Osteoblast (primary cell): ENCODE results near the gene SVEP1. TPM values are rescaled to one million over a fixed set of nuclear protein-coding genes. Genes with fewer than 3 reads are reported as not detected.

ENCODE experiments used
- DNase-seq: peaks from one replicate; pipeline ENCODE4 v3.0.0; 2011; ENCODE audit warnings: low spot score, mixed read lengths; ENCODE audit not compliant: insufficient read length; ENCODE audit errors: missing footprints
- H2AFZ ChIP-seq: 2 replicates; pipeline ENCODE4 v1.6.0; 2011; ENCODE audit warnings: mild to moderate bottlenecking, low read length
- H3K27ac ChIP-seq: 2 replicates; pipeline ENCODE4 v1.5.1; 2011; ENCODE audit warnings: mild to moderate bottlenecking, low read depth, low read length, moderate library complexity
- H3K27me3 ChIP-seq: 2 replicates; pipeline ENCODE4 v1.6.0; 2012; ENCODE audit warnings: mild to moderate bottlenecking, control low read depth, inconsistent platforms, low read length, moderate library complexity; ENCODE audit not compliant: insufficient read depth
- H3K36me3 ChIP-seq: 2 replicates; pipeline ENCODE4 v1.5.1; 2011; ENCODE audit warnings: mild to moderate bottlenecking, low read length, control low read depth, moderate library complexity; ENCODE audit not compliant: insufficient read depth
- H3K4me1 ChIP-seq: 2 replicates; pipeline ENCODE4 v1.5.1; 2011; ENCODE audit warnings: mild to moderate bottlenecking, low read length, control low read depth, moderate library complexity; ENCODE audit not compliant: insufficient read depth
- H3K4me2 ChIP-seq: 2 replicates; pipeline ENCODE4 v1.6.0; 2011; ENCODE audit warnings: mild to moderate bottlenecking, low read length; ENCODE audit not compliant: insufficient read depth
- H3K4me3 ChIP-seq: fragments of 200-600 bp; sonication (generic); 3 replicates; pipeline ENCODE4 v1.5.1; 2012; ENCODE audit warnings: mild to moderate bottlenecking, low read length, inconsistent platforms; ENCODE audit not compliant: insufficient read depth
- H3K79me2 ChIP-seq: 2 replicates; pipeline ENCODE4 v1.6.0; 2012; ENCODE audit warnings: mild to moderate bottlenecking, low read length, control low read depth, inconsistent platforms; ENCODE audit not compliant: insufficient read depth
- H3K9me3 ChIP-seq: 2 replicates; pipeline ENCODE4 v1.5.1; 2011; ENCODE audit warnings: low read depth, low read length, control low read depth
- H4K20me1 ChIP-seq: 2 replicates; pipeline ENCODE4 v1.6.0; 2012; ENCODE audit warnings: mild to moderate bottlenecking, low read length, control low read depth; ENCODE audit not compliant: insufficient read depth
- CTCF ChIP-seq: IDR thresholded peaks from 2 replicates; pipeline ENCODE4 v1.5.1; 2011; ENCODE audit warnings: mild to moderate bottlenecking, low read depth, low read length, moderate library complexity; ENCODE audit errors: extremely low read depth
- total RNA-seq: library from RNA; depleted of rRNA; stranded (reverse); fragments of >200 nt; gene quantifications from 2 replicates; pipeline ENCODE4 v1.2.3, GENCODE V29; 2012

Gene SVEP1
- total RNA-seq, 1 donor, result 37.6 TPM

GRCh38 chr9:110452227-110452801, 127.2 kb downstream of the SVEP1 start:
- H4K20me1 ChIP-seq, result no peaks in the 10 kb centered on the region
- no peaks in the 10 kb centered on the region for H3K27me3 ChIP-seq
- no peak overlapping the region for H3K4me2 ChIP-seq
- no peak overlapping the region for H3K27ac ChIP-seq
- H3K4me1 ChIP-seq, result no peaks in the 10 kb centered on the region
- H3K36me3 ChIP-seq, result peaks cover 48% of the 10 kb centered on the region
- no peak overlapping the region for H2AFZ ChIP-seq
- H3K4me3 ChIP-seq, result no peak overlapping the region
- peak; percentile 41 for TF ChIP-seq CTCF
- no peaks in the 10 kb centered on the region for H3K79me2 ChIP-seq
- peak; percentile 18 for DNase-seq
- no peaks in the 10 kb centered on the region for H3K9me3 ChIP-seq

GRCh38 chr9:110451726-110452125, 127.8 kb downstream of the SVEP1 start:
- Histone ChIP-seq H3K4me1 (no peaks in the 10 kb centered on the region), H4K20me1 (no peaks in the 10 kb centered on the region), H3K79me2 (no peaks in the 10 kb centered on the region), H3K9me3 (peaks cover under 1% of the 10 kb centered on the region), H3K27me3 (no peaks in the 10 kb centered on the region), H3K27ac (no peak overlapping the region), H3K4me3 (no peak overlapping the region), H3K4me2 (no peak overlapping the region), H3K36me3 (peaks cover 50% of the 10 kb centered on the region), H2AFZ (no peak overlapping the region)
- no peak for TF ChIP-seq CTCF
- DNase-seq, result no peak

- no peak for TF ChIP-seq CTCF
- Histone ChIP-seq H3K4me1 (peaks cover 26% of the 10 kb centered on the region), H3K27me3 (no peaks in the 10 kb centered on the region), H3K9me3 (peaks cover 8% of the 10 kb centered on the region), H3K36me3 (peaks cover 49% of the 10 kb centered on the region), H3K79me2 (no peaks in the 10 kb centered on the region), H4K20me1 (no peaks in the 10 kb centered on the region), H3K4me3 (no peak overlapping the region), H2AFZ (no peak overlapping the region), H3K4me2 (no peak overlapping the region), H3K27ac (no peak overlapping the region)
- no peak for DNase-seq
Measured at GRCh38 chr9:110447476-110447875, 132.1 kb downstream of the SVEP1 start.

GRCh38 chr9:110446171-110446570, 133.4 kb downstream of the SVEP1 start:
- DNase-seq, result no peak
- H4K20me1 ChIP-seq, result no peaks in the 10 kb centered on the region
- H2AFZ ChIP-seq, result no peak overlapping the region
- H3K4me2 ChIP-seq, result no peak overlapping the region
- peaks cover 35% of the 10 kb centered on the region for H3K4me1 ChIP-seq
- no peak for TF ChIP-seq CTCF
- H3K9me3 ChIP-seq, result peaks cover 8% of the 10 kb centered on the region
- no peaks in the 10 kb centered on the region for H3K27me3 ChIP-seq
- peaks cover 55% of the 10 kb centered on the region for H3K36me3 ChIP-seq
- no peaks in the 10 kb centered on the region for H3K79me2 ChIP-seq
- H3K27ac ChIP-seq, result no peak overlapping the region
- H3K4me3 ChIP-seq, result no peak overlapping the region
